Activated CD8-positive, alpha-beta T cell treated with anti-CD3 and anti-CD28 coated beads for 36 hours (primary cell): ENCODE data around the gene VIPR2. TPM values are rescaled to one million over a fixed set of nuclear protein-coding genes. Genes with fewer than 3 reads are reported as not detected.

Source experiments
- ATAC-seq: fragments of 200-7000 bp; cut with Tn5 transposase; one replicate; pipeline ENCODE4 v1.10.0; 2021; ENCODE audit warnings: mild to moderate bottlenecking, moderate library complexity
- CTCF ChIA-PET: fragments of 350-600 bp; sonication (Branson Sonifier 250); formaldehyde crosslinking; loops from one replicate; lab custom pipeline; 2021; ENCODE audit warnings: antibody characterized with exemption; lab: Charles Lee
- POLR2A ChIA-PET: fragments of 350-600 bp; sonication (Branson Sonifier 250); formaldehyde crosslinking; loops from one replicate; lab custom pipeline; 2021; ENCODE audit warnings: antibody characterized with exemption; lab: Charles Lee
- DNase-seq: peaks from one replicate; pipeline ENCODE4 v3.0.0-alpha.2; 2020
- H3K27ac Mint-ChIP-seq: one replicate; pipeline ENCODE4 v1.8.0; 2021; ENCODE audit warnings: mild to moderate bottlenecking, mixed read lengths
- H3K27me3 Mint-ChIP-seq: one replicate; pipeline ENCODE4 v1.8.0; 2021; ENCODE audit warnings: mixed read lengths
- H3K36me3 Mint-ChIP-seq: one replicate; pipeline ENCODE4 v1.8.0; 2021; ENCODE audit warnings: low read depth, mixed read lengths
- H3K4me1 Mint-ChIP-seq: one replicate; pipeline ENCODE4 v1.8.0; 2021; ENCODE audit warnings: low read depth, mixed read lengths
- H3K4me3 Mint-ChIP-seq: one replicate; pipeline ENCODE4 v1.8.0; 2021; ENCODE audit warnings: mild to moderate bottlenecking, moderate library complexity, mixed read lengths
- H3K9me3 Mint-ChIP-seq: one replicate; pipeline ENCODE4 v1.8.0; 2021; ENCODE audit warnings: mixed read lengths
- intact Hi-C: fragments of 100-400 bp; cut with micrococcal nuclease; formaldehyde crosslinking; loops from one replicate; pipeline ENCODE4 v1.10.0; 2022
- total RNA-seq, 2 experiments: library from RNA; stranded (reverse); gene quantifications; one replicate each; pipeline ENCODE4 v1.2.3, GENCODE V29; 2021
- TF ChIP-seq, protein P1 (sequence below): fragments of 200-600 bp; IDR thresholded peaks from one replicate; pipeline ENCODE4 v1.8.0; 2022; ENCODE audit warnings: antibody characterized with exemption, mild to moderate bottlenecking

The VIPR2 gene
- total RNA-seq, 2 experiments from 2014 or later, result 0.09 TPM; not detected in 1

DNA sequence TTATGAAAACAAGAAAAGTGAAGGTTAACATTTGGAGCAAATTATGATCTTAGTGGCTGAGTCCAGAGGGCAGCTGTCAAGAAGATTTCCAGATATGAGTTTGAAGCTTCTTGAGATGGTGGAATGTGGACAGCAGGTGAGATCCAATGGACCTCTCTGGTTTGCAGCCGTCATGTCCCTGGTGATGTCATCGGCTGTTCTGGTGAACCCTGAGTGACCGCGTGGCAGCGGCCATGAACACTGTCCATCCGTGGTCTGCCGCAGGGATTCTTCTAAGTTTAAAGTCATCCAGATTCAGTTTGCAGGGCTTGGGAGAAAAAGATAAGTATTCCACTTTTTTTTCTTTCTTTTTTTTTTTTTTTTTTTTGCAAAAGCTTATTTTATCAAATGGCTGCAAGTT is 15.8 kb upstream of the VIPR2 start:
- intact Hi-C loops, result no loop called here
- TF ChIP-seq, protein P1, sequence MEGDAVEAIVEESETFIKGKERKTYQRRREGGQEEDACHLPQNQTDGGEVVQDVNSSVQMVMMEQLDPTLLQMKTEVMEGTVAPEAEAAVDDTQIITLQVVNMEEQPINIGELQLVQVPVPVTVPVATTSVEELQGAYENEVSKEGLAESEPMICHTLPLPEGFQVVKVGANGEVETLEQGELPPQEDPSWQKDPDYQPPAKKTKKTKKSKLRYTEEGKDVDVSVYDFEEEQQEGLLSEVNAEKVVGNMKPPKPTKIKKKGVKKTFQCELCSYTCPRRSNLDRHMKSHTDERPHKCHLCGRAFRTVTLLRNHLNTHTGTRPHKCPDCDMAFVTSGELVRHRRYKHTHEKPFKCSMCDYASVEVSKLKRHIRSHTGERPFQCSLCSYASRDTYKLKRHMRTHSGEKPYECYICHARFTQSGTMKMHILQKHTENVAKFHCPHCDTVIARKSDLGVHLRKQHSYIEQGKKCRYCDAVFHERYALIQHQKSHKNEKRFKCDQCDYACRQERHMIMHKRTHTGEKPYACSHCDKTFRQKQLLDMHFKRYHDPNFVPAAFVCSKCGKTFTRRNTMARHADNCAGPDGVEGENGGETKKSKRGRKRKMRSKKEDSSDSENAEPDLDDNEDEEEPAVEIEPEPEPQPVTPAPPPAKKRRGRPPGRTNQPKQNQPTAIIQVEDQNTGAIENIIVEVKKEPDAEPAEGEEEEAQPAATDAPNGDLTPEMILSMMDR, result no peak
- ChIA-PET POLR2A (no interaction called here), CTCF (no interaction called here)
- H3K27me3 Mint-ChIP-seq, result no peaks in the 10 kb centered on the region
- no peak for ATAC-seq
- no peak overlapping the region for H3K4me3 Mint-ChIP-seq
- no peaks in the 10 kb centered on the region for H3K9me3 Mint-ChIP-seq
- H3K27ac Mint-ChIP-seq, result no peak overlapping the region
- H3K36me3 Mint-ChIP-seq, result no peaks in the 10 kb centered on the region
- DNase-seq, result no peak
- no peaks in the 10 kb centered on the region for H3K4me1 Mint-ChIP-seq

GRCh38 chr7:159159731-159160130 is 15.1 kb upstream of the VIPR2 start:
- TF ChIP-seq, protein P1, result no peak
- H3K4me1 Mint-ChIP-seq, result no peaks in the 10 kb centered on the region
- no peaks in the 10 kb centered on the region for H3K36me3 Mint-ChIP-seq
- H3K27ac Mint-ChIP-seq, result no peak overlapping the region
- H3K4me3 Mint-ChIP-seq, result no peak overlapping the region
- ChIA-PET CTCF (no interaction called here), POLR2A (no interaction called here)
- intact Hi-C loops, result no loop called here
- ATAC-seq, result no peak
- no peaks in the 10 kb centered on the region for H3K9me3 Mint-ChIP-seq
- no peak for DNase-seq
- no peaks in the 10 kb centered on the region for H3K27me3 Mint-ChIP-seq

- Mint-ChIP-seq H3K27ac (no peak overlapping the region), H3K4me1 (no peaks in the 10 kb centered on the region), H3K36me3 (no peaks in the 10 kb centered on the region), H3K27me3 (no peaks in the 10 kb centered on the region), H3K4me3 (no peak overlapping the region), H3K9me3 (no peaks in the 10 kb centered on the region)
- POLR2A ChIA-PET, result no interaction called here
- DNase-seq (no peak), ATAC-seq (no peak)
- intact Hi-C loops, result no loop called here
- CTCF ChIA-PET, result no interaction called here
- TF ChIP-seq, protein P1, result no peak
Observed at GRCh38 chr7:159158888-159159405, 14.3 kb upstream of the VIPR2 start.

GRCh38 chr7:159158125-159158887 is 13.6 kb upstream of the VIPR2 start:
- ChIA-PET CTCF (interaction anchor here (0.6 kb wide), 1 partner anchor 409 kb away, joined by 3 read pairs; no protein-coding TSS in a partner anchor), POLR2A (interaction anchor here (0.7 kb wide), 1 partner anchor 770 kb away, joined by 3 read pairs; no protein-coding TSS in a partner anchor)
- no peak overlapping the region for H3K4me3 Mint-ChIP-seq
- TF ChIP-seq, protein P1, result no peak
- DNase-seq, result no peak
- H3K36me3 Mint-ChIP-seq, result no peaks in the 10 kb centered on the region
- no peaks in the 10 kb centered on the region for H3K9me3 Mint-ChIP-seq
- no peak for ATAC-seq
- intact Hi-C loops, result no loop called here
- H3K27ac Mint-ChIP-seq, result no peak overlapping the region
- no peaks in the 10 kb centered on the region for H3K4me1 Mint-ChIP-seq
- H3K27me3 Mint-ChIP-seq, result no peaks in the 10 kb centered on the region

DNA sequence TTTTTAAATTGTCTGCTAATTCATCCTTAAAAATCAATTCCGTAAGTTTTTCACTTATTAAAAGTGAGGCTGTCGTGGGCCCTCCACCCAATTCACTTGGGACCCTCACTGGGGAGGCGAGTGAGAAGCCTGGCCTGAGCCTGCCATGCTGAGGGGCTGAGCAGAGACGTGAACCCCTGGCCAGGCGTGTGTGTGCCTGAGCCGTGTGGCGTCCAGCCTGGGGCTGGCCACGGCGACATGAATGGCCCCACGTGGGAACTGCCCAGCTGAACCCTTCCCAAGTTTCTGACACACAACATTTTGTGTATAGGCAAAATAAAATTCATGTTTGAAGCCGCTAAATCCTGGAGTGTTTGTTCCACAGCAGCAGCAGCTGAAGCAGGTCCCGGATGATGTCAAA is 13.0 kb upstream of the VIPR2 start:
- Mint-ChIP-seq H3K36me3 (no peaks in the 10 kb centered on the region), H3K9me3 (no peaks in the 10 kb centered on the region), H3K4me3 (no peak overlapping the region), H3K27ac (no peak overlapping the region), H3K4me1 (no peaks in the 10 kb centered on the region), H3K27me3 (no peaks in the 10 kb centered on the region)
- DNase-seq, result no peak
- ATAC-seq, result no peak
- intact Hi-C loops, result no loop called here
- POLR2A ChIA-PET, result interaction anchor here (0.7 kb wide), 1 partner anchor 769 kb away, joined by 3 read pairs; no protein-coding TSS in a partner anchor
- TF ChIP-seq, protein P1, result no peak
- CTCF ChIA-PET, result interaction anchor here (0.6 kb wide), 1 partner anchor 408 kb away, joined by 3 read pairs; no protein-coding TSS in a partner anchor
